GM21576 (cell line): Measurements from ENCODE around the gene HNRNPLL.

Source experiments
- ATAC-seq: cut with Tn5 transposase; IDR thresholded peaks from one replicate; pipeline ENCODE4 v1.9.1; 2021; ENCODE audit warnings: mild to moderate bottlenecking, moderate library complexity; ENCODE audit not compliant: unreplicated experiment

Gene HNRNPLL

DNA sequence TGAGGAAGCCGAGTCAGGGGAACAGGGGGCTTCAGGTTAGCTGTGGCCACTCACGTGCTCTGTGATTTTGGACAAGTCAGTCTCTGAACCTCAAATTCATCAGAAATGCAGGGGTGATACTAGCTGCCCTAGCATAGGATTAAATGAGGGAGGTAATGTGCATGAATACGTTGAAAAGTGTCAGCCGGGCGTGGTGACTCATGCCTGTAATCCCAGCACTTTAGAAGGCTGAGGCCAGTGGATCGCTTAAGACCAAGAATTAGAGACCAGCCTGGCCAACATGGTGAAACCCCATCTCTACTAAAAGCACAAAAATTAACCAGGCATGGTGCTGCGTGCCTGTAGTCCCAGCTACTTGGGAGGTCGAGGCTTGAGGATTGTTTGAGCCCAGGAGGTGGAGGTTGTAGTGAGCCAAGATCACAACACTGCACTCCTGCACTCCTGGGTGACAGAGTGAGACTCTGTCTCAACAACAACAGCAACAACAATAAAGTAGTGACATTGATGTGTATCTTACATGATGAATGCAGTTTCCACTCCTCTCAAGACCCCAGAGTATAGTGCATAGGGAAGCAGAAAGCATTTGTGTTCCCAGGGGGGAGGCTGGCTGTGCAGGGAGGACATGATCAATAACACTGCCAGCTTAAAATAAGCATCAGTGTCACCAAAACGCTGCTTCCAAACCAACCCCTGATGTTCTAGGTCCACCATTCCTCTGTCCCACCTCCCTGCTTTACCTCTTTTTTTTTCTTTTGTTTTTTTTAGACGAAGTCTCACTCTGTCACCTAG lies 68.8 kb downstream of the HNRNPLL start:
- no peak for ATAC-seq

DNA sequence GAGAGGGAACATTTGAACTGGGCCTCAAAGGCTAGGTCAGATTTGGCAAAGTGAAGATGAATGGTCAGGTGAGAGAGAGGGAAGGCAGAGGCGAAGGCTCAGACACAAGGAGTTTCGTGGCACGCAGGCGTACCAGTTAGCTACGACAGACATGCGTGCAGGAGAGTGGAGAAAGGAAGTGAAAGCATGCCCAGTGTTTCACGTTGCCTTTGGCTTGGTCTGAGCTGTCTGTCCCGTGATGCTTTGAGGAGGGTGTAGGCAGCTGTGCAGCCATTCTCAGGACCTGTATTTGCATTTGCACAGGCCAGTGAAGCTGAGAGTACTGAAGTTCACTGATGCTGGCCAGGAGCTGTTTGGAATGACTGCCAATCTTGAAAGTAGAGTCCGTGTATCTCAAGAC lies 69.5 kb downstream of the HNRNPLL start:
- ATAC-seq: peak; percentile 97

DNA sequence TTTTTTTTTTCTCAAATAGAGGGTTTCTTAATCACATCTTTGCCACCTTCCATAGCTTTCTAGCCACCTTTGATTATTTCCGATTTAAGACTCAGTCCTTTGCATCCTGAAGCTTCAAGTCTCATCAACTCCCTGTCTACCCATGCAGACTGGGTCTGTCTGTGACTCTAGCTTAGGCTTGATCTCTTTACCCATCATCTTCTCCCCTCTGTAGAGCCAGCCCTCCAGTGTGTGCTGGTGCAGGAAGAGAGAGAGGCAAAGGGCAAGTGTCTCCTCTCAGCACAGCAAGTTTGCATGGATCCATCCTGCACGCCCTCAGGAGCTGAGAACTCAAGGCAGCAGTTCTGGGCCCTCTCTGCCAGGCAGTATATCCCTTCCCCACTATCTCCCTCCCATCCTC lies 70.4 kb downstream of the HNRNPLL start:
- no peak for ATAC-seq

DNA sequence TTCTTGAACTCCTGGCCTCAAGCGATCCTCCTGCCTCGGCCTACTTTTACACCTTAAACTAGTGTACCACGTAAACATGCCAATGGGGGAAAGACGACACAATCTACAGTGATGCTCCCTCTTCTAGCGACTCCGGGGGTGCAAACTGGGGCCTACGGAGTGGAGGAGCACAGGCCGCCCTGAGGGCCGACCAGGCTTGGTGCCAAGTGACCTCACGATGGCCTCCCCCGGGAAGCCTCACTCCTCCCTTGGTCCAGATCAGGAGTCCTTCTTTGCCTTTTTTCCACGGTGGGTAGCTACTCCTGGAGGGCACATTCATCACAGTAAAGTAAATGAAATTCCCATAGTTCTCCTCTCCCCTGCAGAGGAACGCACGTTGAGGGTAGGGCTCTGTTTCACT lies 73.5 kb downstream of the HNRNPLL start:
- ATAC-seq: no peak

DNA sequence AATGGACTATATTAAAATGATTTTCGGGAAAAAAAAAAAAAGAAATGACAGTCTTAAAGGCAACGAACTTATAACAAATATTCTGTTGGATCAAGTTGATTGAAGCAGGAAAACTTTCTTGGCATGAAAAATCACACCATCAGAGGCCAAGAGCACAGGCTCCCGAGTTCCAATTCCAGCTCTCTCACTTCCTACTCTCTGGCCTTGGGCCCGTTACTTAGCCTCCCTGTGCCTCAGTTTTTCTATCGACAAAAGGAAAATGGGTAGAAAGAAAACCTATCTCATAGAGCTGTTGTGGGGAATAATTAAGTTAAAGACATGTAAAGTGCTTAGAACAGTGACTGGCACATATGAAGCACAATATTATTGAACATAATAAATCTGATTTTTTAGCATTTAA lies 74.2 kb downstream of the HNRNPLL start:
- ATAC-seq: no peak

DNA sequence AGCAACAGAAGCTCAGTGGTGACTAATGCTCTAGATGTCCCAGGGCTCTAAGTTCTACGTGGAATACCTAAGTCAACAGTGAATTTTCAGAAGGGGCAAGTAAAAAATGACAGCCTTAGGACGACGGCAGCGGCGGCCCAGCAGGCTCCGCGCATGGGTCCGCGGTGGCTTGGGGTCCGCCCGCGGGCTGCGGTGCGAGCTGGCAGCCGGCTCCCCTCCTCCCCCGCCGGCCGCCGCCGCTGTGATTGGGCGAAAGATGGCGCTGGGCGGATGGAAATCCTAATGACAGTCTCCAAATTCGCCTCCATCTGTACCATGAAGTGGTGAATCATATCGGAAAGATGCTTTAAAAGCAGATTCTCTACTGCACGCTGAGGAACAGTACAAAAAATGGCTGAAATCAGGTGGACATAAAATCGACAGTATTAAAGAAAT lies 74.7 kb downstream of the HNRNPLL start:
- ATAC-seq: no peak

DNA sequence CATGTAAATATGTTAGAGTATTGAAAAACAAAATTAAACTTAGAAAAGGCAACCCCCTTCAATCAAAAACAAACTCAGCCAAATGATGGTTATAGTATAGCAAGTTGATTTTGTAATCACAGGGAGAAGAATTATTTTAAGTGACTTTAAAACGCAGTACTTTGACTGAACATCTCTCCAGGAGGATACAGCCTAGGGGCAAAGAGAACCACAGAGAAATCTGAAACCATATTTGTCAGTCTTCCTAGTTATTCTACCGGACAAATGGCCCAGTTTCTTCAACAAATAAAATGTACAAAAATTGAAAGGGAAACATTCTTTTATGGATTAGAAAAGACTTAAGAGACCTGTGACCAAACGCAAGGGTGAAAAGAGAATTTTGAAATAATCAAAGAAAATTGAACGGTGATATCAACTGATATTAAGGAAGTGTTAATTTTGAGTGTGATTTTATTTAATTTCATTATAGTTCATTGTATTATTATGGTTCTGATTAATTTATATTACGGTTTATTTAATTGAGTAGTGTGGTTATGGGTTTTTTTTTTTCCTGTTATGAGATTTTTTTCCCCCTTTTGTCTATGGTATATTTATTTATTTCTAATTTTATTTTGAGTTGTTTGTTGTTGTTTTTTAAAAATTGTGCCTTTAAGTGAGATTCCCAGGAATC lies 75.3 kb downstream of the HNRNPLL start:
- no peak for ATAC-seq

DNA sequence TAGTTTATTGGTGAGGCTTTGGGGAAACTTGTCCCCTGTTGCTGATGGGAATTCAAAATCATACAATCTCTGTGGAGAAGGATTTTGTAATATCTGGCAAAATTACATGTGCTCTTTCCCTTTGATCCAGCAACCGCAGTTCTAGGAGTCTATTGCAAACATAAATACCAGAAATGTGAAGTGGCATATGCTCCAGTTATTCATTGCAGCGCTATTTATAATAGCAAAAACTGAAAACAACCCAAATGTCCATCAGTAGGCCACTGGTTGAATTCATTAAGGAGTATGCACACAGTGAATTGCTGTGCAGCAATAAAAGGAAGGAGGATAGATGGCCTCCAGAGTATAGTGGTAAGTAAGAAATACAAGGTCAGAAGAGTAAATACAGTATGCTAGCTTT lies 76.5 kb downstream of the HNRNPLL start:
- no peak for ATAC-seq

DNA sequence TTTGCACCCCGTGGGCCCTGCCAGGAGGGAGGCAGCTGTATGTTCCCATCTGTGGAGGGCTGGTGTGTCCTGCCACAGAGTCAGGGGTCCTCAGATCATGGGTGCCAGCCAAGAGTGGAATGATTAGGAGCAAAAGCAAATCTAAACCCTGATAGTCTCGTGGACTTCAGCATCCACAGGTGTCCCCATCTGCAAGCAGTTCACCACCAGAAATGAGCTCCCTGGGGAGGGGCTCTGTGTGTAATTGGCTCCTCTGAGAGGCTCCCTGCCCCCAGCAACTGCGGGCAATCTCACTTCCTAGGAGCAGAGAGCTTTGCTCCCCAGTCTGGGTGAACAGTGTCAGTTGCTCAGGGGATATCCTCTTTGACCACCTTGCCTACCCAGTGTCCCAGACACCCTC lies 78.1 kb downstream of the HNRNPLL start:
- ATAC-seq: no peak

DNA sequence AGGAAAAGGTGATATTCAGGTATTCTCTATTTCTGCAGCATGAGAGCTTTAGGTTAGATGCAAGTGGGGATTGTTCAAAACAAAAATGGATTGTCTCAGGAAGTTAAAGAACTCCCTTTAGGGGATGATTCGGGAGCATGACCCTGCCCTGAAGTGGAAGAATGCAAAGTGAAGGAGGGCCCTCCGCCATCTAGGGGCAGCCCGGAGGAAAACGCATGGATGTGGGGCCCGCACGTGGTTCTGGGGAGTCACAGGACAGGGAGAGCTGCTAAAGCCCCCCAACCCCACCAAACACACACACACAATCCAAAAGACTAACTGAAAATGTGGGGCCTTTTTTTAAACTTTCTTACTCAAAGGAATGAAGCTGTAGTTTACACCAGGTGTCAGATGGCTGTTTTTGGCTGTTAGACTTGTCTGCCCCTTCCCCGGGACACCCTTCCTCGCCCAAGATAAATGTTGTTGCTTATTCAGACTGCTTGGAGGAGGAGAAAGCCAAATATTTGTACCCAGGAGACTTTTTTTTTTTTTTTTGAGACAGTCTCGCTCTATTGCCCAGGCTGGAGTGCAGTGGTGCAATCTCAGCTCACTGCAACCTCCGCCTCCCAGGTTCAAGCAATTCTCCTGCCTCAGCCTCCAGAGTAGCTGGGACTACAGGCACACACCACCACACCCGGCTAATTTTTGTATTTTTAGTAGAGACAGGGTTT lies 78.8 kb downstream of the HNRNPLL start:
- no peak for ATAC-seq

DNA sequence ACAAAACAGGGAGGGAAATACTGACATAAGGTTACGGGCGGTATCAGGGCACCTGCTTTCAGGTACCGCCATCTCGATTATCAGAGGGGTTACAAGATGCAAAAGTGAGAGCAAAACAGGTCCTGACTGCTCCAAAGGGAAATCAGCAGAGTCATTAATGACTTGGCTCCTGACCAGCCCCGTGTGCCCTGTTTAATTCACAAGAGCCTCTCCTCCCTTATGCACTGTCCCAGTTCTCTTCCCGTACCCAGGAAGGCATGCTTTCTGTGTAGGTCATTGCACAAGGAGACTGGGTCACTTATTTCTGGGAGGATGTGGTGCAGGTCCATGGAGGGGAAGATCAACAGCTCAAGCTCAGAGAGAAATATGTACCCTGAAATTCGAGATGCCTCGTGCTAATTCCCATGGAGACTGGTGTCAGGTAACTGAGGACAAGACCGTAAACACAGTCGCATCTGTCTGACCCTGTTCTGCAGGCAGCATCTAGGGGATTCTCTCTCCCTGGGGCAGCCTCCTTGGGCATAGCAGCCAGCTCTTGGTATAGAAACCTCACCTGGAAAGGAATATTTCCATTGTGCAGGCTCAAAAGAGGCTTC lies 79.9 kb downstream of the HNRNPLL start:
- ATAC-seq: no peak

DNA sequence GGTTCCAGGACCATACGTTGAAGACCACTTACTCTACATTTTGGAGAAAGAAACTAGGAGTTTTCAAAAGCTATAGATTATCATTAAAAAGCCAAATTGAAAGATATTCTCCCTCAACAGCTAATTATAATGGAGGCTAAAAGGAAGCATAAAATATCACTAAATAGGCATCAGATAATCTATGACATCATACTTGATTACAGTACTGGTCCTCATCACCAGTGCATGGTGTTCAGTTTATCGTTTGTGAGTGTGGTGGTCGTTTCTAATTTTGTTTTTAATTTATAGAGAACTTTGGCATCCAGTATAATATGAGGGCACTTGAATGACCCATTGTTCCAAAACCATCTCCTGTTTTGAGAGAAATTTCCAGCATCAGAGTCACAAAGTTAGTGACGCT lies 80.9 kb downstream of the HNRNPLL start:
- no peak for ATAC-seq

DNA sequence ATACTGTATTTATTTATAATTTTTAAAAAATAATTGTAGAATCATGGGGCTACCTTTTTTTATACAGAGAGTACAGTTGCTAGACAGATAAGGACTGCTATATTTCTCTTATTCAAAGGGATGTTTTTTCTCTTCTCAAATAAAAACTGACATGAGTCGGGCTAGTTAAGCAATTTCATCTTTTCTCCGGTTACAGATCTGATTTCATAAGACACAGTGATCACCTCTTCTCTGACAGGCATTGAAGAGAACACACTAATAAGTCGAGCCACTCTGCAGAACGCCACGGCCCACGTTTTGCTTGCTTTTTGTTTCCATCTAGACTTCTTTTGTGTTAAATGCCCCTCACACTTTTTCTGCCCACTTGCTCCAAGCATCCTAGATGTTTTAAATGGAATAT lies 85.4 kb downstream of the HNRNPLL start:
- ATAC-seq: no peak

DNA sequence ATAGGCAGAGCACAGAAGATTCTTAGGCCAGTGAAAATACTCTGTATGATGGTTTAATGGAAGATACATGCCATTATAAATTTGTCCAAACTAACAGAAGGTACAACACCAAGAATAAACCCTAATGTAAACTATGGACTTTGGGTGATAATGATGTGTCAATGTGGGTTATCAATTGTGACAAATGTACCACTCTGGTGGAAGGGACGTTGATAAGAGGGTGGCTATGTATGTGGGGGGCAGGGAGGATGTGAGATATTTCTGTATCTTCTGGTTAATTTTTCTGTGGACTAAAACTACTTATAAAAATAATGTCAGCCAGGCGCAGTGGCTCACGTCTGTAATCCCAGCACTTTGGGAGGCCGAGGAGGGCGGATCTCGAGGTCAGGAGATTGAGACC lies 86.2 kb downstream of the HNRNPLL start:
- no peak for ATAC-seq

DNA sequence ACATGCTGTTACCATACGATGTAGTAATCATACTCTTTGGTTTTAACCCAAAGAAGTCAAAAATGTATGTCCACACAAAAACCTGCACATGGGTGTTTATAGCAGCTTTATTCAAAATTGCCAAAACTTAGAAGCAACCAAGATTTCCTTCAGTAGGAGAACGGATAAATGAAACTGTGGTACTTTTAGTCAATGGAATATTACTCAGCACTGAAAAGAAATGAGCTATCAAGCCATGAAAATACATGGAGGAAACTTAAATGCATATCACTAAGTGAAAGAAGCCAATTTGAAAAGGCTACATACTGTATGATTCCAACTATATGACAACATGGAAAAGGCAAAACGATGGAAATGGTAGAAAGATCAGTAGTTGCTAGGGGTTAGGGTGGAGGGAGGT lies 86.6 kb downstream of the HNRNPLL start:
- no peak for ATAC-seq

DNA sequence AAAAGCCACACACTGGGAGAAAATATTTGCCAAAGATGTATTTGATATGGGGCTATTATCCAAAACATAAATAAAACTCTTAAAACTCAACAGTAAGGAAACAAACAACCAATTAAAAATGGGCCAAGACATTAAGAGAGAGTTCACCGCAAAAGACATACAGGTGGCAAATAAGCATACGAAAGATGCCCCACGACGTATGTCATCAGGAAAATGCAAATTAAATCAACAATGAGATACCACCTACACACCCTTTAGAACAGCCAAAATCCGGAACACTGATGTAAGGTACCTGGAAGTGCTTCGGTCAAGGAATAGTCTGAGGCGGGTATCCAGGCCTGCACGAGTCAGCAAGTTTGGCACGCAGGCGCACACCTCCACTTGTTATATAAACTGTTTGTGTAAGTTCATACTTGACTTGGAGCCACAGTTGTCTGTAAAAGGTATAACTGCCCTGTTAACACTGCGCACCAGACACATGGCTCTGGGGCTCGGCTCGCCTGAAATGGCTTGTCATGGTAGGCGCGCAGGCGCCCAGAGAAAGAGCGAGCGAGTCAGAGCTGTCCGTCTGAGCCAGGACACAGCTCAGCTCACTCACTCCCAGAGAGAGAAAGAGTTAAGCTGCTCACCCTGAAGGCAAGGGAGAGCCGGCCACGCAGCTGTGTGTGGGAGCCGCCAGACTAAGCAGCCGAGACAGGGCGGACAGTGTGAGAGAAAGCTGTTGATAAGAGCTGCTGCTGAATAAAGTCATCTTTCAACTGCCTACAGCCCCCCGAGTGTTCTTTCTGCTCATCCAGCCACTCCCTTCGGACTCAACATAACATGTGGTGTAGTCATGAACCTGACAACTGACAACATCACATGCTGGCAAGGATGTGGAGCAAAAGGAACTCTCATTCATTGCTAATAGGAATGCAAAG lies 87.3 kb downstream of the HNRNPLL start:
- ATAC-seq: no peak

DNA sequence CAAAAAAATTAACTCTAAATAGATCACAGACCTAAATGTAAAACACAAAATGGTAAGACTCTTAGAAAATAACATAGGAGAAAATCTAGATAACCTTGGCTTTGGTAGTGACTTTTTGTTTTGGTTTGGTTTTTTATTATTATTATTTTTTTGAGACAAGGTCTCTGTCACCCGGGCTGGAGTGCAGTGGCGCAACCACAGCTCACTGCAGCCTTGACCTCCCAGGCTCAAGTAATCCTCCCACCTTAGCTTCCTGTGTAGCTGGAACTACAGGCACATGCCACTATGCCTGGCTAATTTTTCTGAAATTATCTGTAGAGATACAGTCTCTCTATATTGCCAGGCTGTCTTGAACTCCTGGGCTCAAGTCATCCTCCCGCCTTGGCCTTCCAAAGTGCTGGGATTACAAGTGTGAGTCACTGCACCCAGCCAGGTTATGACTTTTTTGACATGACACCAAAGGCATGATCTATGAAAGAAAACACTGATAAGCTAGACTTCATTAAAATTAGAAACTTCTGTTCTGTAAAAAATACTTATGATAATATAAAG lies 88.0 kb downstream of the HNRNPLL start:
- ATAC-seq: no peak

DNA sequence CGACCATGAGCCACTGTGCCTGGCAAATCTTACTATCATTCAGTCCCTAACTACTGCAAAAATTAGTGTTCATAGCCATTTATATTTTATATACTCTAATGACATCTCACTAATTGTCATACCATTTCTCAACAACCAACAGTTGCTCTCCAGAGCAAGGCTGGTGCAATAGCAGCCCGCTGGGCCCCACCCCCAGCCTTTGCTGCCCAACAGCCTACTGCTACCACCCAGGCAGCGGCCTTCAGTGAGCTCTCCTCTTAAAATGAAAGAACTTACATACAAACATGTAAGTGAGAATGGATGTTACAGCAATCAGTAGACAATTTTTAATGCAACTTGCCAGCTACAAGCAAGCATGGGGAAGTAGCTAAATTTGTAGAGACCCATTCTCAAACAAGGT lies 90.5 kb downstream of the HNRNPLL start:
- no peak for ATAC-seq
